ENCODE data around the gene CISTR.

- TF ChIP-seq, protein P1, sequence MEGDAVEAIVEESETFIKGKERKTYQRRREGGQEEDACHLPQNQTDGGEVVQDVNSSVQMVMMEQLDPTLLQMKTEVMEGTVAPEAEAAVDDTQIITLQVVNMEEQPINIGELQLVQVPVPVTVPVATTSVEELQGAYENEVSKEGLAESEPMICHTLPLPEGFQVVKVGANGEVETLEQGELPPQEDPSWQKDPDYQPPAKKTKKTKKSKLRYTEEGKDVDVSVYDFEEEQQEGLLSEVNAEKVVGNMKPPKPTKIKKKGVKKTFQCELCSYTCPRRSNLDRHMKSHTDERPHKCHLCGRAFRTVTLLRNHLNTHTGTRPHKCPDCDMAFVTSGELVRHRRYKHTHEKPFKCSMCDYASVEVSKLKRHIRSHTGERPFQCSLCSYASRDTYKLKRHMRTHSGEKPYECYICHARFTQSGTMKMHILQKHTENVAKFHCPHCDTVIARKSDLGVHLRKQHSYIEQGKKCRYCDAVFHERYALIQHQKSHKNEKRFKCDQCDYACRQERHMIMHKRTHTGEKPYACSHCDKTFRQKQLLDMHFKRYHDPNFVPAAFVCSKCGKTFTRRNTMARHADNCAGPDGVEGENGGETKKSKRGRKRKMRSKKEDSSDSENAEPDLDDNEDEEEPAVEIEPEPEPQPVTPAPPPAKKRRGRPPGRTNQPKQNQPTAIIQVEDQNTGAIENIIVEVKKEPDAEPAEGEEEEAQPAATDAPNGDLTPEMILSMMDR (IDR thresholded peaks at IDR 0.05; ENCODE audit: low read depth, low read length, poor library complexity, severe bottlenecking) = no peak
- no peak for TF ChIP-seq EZH2phosphoT487 (IDR thresholded peaks at IDR 0.05; ENCODE audit: borderline replicate concordance, low read length)
These were observed 42.1 kb downstream of the CISTR start for GRCh38 chr12:53709671-53710070.

All from DOHH2 (cell line).